Nephron progenitor cell (in vitro differentiated cells): ENCODE data around the gene CFAP43.

Experiments used
- DNase-seq: peaks from one replicate; pipeline ENCODE4 v3.0.0; 2021
- H3K27ac Mint-ChIP-seq: 2 replicates; pipeline ENCODE4 v1.8.0; 2021; ENCODE audit warnings: mild to moderate bottlenecking, moderate library complexity, mixed read lengths
- H3K27me3 Mint-ChIP-seq: 2 replicates; pipeline ENCODE4 v1.8.0; 2021; ENCODE audit warnings: mild to moderate bottlenecking, low read depth, mixed read lengths; ENCODE audit not compliant: poor library complexity
- H3K36me3 Mint-ChIP-seq: 2 replicates; pipeline ENCODE4 v1.8.0; 2021; ENCODE audit warnings: low read depth, mixed read lengths
- H3K4me1 Mint-ChIP-seq: 2 replicates; pipeline ENCODE4 v1.8.0; 2021; ENCODE audit warnings: mixed read lengths
- H3K4me3 Mint-ChIP-seq: 2 replicates; pipeline ENCODE4 v1.8.0; 2021; ENCODE audit warnings: mild to moderate bottlenecking, moderate library complexity, mixed read lengths
- H3K9me3 Mint-ChIP-seq: 2 replicates; pipeline ENCODE4 v1.8.0; 2021; ENCODE audit warnings: mild to moderate bottlenecking, moderate library complexity, mixed read lengths
- TF ChIP-seq, protein P1 (sequence below): fragments of 200-600 bp; sonication (generic); IDR thresholded peaks from 2 replicates; pipeline ENCODE4 v1.5.0; 2021; ENCODE audit warnings: antibody characterized with exemption

The CFAP43 gene

GRCh38 chr10:104120512-104120902 lies 111.7 kb downstream of the CFAP43 start:
- peaks cover 10% of the 10 kb centered on the region for H3K36me3 Mint-ChIP-seq
- TF ChIP-seq, protein P1, sequence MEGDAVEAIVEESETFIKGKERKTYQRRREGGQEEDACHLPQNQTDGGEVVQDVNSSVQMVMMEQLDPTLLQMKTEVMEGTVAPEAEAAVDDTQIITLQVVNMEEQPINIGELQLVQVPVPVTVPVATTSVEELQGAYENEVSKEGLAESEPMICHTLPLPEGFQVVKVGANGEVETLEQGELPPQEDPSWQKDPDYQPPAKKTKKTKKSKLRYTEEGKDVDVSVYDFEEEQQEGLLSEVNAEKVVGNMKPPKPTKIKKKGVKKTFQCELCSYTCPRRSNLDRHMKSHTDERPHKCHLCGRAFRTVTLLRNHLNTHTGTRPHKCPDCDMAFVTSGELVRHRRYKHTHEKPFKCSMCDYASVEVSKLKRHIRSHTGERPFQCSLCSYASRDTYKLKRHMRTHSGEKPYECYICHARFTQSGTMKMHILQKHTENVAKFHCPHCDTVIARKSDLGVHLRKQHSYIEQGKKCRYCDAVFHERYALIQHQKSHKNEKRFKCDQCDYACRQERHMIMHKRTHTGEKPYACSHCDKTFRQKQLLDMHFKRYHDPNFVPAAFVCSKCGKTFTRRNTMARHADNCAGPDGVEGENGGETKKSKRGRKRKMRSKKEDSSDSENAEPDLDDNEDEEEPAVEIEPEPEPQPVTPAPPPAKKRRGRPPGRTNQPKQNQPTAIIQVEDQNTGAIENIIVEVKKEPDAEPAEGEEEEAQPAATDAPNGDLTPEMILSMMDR = no peak
- H3K9me3 Mint-ChIP-seq = no peaks in the 10 kb centered on the region
- H3K27ac Mint-ChIP-seq = peak overlapping the region; percentile 100
- peak overlapping the region; percentile 86 for H3K4me3 Mint-ChIP-seq
- no peaks in the 10 kb centered on the region for H3K27me3 Mint-ChIP-seq
- H3K4me1 Mint-ChIP-seq = peaks cover 55% of the 10 kb centered on the region
- DNase-seq = no peak

DNA sequence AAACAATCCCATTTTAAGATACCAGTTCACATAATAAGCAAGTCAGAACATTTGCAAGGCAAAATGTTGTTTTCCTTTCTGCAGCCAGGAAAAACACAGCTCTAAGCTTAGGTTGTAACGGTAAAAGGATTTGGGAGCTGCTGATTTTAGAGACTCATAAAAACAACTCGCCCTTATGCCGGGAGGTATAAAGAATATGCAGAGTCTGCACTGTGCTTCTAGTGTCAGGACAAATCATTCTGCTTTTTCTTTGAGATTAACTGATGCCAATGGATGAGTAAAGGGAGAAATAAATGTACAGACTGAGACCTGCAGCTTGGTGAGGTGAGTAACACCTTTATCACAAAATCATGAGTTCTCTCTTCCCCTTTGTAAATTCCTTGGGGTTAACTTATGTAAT lies 112.2 kb downstream of the CFAP43 start:
- Mint-ChIP-seq H3K4me1 (peaks cover 55% of the 10 kb centered on the region), H3K27ac (peak overlapping the region; percentile 100), H3K27me3 (no peaks in the 10 kb centered on the region), H3K9me3 (no peaks in the 10 kb centered on the region), H3K4me3 (peak overlapping the region; percentile 86), H3K36me3 (peaks cover 5% of the 10 kb centered on the region)
- TF ChIP-seq, protein P1 = no peak
- DNase-seq = no peak

DNA sequence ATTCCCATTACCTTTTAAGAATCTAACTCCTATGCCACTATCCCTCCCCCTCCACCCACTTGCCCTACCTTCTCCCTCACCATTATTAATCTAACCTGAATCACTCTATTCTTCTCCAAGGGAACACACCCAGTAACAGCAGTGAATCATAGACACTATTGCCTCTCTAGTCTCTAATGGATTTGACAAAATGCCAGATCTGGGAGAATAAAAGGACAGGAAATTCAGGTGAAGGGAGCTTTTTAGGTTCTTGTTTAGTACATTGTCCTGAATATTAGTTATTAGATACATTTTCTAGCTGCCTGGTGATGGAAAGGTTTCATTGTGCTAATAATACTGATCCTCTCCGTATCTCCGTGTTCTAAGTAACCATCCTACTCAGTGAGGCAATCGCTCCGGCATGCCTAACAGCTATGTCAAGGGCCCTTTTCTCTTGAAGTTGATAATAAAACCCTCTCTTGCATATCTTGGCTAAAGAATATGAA lies 114.3 kb downstream of the CFAP43 start:
- no peaks in the 10 kb centered on the region for H3K27me3 Mint-ChIP-seq
- peaks cover 45% of the 10 kb centered on the region for H3K4me1 Mint-ChIP-seq
- H3K36me3 Mint-ChIP-seq = no peaks in the 10 kb centered on the region
- no peaks in the 10 kb centered on the region for H3K9me3 Mint-ChIP-seq
- TF ChIP-seq, protein P1 = no peak
- DNase-seq = no peak
- H3K27ac Mint-ChIP-seq = no peak overlapping the region
- no peak overlapping the region for H3K4me3 Mint-ChIP-seq

DNA sequence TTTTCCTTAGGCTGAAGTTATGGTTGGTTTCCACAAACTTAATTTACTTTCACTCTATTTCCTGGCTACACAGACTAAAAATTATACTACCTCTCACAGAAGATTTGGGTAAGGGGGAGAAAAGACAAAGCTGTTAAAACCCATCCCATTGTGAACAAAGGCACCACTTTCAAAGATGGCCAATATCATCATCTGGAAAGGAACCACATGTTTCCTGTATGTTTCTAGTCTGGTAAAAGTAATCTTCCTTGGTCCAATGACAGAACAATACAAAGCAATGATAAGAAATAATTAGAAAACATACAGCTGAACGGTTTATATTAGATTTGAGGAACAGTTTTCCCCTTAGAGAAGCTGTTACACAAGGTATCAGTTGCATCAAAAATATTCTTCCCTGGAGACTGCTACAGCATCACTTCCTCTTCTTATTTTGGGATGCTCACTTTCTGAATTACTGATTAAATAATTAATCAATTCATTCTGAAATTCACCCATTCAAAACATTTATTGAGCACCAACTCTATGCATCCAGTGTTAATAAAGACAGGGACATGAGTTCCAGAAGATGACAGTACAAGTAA lies 118.7 kb downstream of the CFAP43 start:
- no peak for DNase-seq
- Mint-ChIP-seq H3K4me3 (no peak overlapping the region), H3K9me3 (no peaks in the 10 kb centered on the region), H3K27ac (no peak overlapping the region), H3K36me3 (no peaks in the 10 kb centered on the region), H3K27me3 (peaks cover 3% of the 10 kb centered on the region), H3K4me1 (peaks cover 18% of the 10 kb centered on the region)
- TF ChIP-seq, protein P1 = no peak

- DNase-seq = no peak
- Mint-ChIP-seq H3K27me3 (peaks cover 3% of the 10 kb centered on the region), H3K9me3 (no peaks in the 10 kb centered on the region), H3K4me1 (peaks cover 5% of the 10 kb centered on the region), H3K27ac (no peak overlapping the region), H3K4me3 (no peak overlapping the region), H3K36me3 (no peaks in the 10 kb centered on the region)
- TF ChIP-seq, protein P1 = no peak
These were observed 122.1 kb downstream of the CFAP43 start for GRCh38 chr10:104109908-104110662.

GRCh38 chr10:104104926-104105325 lies 127.2 kb downstream of the CFAP43 start:
- TF ChIP-seq, protein P1 = no peak
- no peaks in the 10 kb centered on the region for H3K9me3 Mint-ChIP-seq
- H3K27ac Mint-ChIP-seq = no peak overlapping the region
- DNase-seq = no peak
- H3K4me3 Mint-ChIP-seq = no peak overlapping the region
- H3K27me3 Mint-ChIP-seq = peaks cover 4% of the 10 kb centered on the region
- no peaks in the 10 kb centered on the region for H3K36me3 Mint-ChIP-seq
- H3K4me1 Mint-ChIP-seq = no peaks in the 10 kb centered on the region
